ENCODE results near the gene GREB1L.

Gene GREB1L

DNA sequence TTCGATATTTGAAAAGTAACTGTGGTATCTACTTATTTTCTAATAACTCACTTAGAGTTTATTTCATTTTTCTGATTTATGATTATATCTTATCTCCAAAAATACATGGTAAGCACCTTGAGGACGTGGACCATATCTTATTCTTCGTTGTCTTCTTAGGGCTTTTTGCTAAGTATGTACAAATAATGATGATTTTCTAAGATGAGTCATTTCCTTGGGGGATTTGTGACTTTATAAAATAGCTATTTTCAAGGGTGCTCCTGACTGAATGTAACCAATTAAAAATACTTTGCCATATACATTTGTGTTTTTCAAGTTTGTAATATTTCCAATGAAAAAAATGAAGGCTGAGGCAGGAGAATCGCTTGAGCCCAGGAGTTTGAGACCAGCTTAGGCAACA, 56.3 kb downstream of the GREB1L start:
- Histone ChIP-seq H3K27me3 (no peaks in the 10 kb centered on the region), H3K36me3 (no peaks in the 10 kb centered on the region), H3K4me3 (ENCODE audit: low read depth in 1 of 2, low read length in 1 of 2) (no peak overlapping the region), H3K27ac (no peak overlapping the region), H3K4me1 (ENCODE audit: control insufficient read depth in 1 of 2, insufficient read depth in 1 of 2, low read depth in 1 of 2, low read length in 1 of 2) (no peaks in the 10 kb centered on the region), H3K9me3 (no peaks in the 10 kb centered on the region)
- TF ChIP-seq, protein P1, sequence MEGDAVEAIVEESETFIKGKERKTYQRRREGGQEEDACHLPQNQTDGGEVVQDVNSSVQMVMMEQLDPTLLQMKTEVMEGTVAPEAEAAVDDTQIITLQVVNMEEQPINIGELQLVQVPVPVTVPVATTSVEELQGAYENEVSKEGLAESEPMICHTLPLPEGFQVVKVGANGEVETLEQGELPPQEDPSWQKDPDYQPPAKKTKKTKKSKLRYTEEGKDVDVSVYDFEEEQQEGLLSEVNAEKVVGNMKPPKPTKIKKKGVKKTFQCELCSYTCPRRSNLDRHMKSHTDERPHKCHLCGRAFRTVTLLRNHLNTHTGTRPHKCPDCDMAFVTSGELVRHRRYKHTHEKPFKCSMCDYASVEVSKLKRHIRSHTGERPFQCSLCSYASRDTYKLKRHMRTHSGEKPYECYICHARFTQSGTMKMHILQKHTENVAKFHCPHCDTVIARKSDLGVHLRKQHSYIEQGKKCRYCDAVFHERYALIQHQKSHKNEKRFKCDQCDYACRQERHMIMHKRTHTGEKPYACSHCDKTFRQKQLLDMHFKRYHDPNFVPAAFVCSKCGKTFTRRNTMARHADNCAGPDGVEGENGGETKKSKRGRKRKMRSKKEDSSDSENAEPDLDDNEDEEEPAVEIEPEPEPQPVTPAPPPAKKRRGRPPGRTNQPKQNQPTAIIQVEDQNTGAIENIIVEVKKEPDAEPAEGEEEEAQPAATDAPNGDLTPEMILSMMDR (IDR thresholded peaks at IDR 0.05): no peak

DNA sequence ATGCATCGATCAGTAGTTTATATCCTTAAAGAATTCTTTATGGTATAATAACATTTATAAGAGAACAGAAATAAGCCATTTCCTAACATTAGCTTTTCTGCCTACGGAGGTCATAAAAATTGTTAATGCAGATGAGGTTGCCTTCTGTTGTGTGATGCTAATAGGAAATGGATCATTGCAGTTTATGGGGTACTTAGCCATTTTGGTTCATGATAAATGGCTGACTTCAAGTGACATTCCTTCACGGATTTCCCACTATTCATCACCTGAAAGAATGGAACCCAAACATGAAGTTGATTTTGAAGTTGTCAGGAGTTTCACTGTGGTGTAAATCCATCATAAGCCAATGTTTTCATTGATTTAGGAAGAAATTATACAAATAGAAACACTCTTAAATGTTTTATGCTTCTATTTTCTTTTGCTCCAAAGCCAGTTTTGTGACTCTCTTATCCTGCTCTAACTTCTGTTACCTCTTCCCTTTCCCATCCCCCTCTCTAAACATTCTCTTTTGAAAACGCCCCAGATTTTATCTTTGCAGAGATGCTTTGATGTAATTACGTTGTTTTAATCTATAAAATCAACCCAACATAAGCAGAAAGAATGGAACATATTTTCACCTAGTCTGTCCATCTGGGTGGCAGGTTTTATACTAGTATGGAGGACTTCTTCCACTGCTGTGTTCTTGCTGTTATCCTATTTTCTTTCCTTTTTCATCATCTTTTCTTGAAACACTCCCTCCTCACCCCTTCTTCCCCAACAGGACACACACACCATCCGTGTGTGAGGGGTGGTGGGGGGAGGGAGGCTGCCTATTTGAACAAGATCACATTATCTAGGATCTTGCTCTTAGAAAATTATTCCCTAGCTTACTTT, 58.2 kb downstream of the GREB1L start:
- H3K9me3 ChIP-seq: no peaks in the 10 kb centered on the region
- no peak overlapping the region for H3K4me3 ChIP-seq (ENCODE audit: low read depth in 1 of 2, low read length in 1 of 2)
- no peak overlapping the region for H3K27ac ChIP-seq
- TF ChIP-seq, protein P1 (IDR thresholded peaks at IDR 0.05): no peak
- no peaks in the 10 kb centered on the region for H3K36me3 ChIP-seq
- no peaks in the 10 kb centered on the region for H3K4me1 ChIP-seq (ENCODE audit: control insufficient read depth in 1 of 2, insufficient read depth in 1 of 2, low read depth in 1 of 2, low read length in 1 of 2)
- no peaks in the 10 kb centered on the region for H3K27me3 ChIP-seq

DNA sequence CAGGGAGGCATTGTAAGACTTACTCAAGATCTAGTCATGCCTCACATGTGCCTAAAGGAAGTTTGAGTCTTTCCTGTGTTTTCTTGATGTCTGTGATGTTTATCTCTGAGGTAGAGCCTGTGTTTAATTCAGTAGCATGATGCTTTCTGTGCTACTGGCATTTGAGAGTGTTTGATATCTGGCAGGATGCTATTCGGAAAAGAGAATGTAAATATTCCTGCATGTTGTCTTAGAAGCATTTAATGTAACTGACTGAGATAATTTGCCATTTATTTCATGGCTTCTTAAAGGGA, 58.8 kb downstream of the GREB1L start:
- Histone ChIP-seq H3K4me3 (ENCODE audit: low read depth in 1 of 2, low read length in 1 of 2) (no peak overlapping the region), H3K27ac (no peak overlapping the region), H3K9me3 (no peaks in the 10 kb centered on the region), H3K27me3 (no peaks in the 10 kb centered on the region), H3K4me1 (ENCODE audit: control insufficient read depth in 1 of 2, insufficient read depth in 1 of 2, low read depth in 1 of 2, low read length in 1 of 2) (no peaks in the 10 kb centered on the region), H3K36me3 (no peaks in the 10 kb centered on the region)
- TF ChIP-seq, protein P1 (IDR thresholded peaks at IDR 0.05): no peak

DNA sequence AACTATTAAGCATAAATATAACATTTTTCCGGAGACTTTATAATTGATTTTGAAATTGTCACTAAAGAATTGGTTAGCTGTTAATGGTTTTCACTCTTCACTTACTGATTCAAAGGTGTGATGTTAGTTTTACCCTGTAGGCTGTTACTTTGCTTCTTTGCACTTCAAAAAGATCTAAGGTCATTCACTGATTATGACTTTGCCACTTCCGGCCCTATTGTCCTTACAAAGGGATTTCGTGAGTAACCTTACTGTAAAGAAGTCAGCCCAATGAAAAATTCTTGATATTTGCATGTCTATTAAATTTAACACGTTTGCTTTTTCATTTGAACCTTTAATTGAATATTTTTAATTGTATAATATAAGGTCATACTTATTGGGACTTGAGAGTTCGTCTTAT, 61.4 kb downstream of the GREB1L start:
- Histone ChIP-seq H3K27ac (no peak overlapping the region), H3K4me3 (ENCODE audit: low read depth in 1 of 2, low read length in 1 of 2) (no peak overlapping the region), H3K27me3 (no peaks in the 10 kb centered on the region), H3K4me1 (ENCODE audit: control insufficient read depth in 1 of 2, insufficient read depth in 1 of 2, low read depth in 1 of 2, low read length in 1 of 2) (no peaks in the 10 kb centered on the region), H3K9me3 (no peaks in the 10 kb centered on the region), H3K36me3 (no peaks in the 10 kb centered on the region)
- TF ChIP-seq, protein P1 (IDR thresholded peaks at IDR 0.05): no peak

DNA sequence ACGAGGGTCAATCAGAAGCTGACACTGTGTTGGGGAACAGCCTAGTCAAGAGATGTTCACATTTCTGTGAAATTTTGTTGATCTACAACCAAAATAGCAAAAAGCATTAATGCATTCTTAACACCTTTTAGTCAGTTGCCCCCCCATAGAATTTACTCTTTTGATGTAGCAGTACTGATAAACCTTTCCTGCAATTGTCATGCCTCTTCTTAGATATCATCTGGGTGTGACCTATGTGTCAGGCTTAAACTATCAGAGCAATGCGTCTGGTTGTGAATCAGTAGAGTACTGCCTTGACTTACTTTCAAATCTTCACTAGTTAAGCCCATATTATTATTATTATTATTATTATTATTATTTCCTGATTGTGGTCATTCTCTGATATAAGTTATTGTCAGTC, 61.9 kb downstream of the GREB1L start:
- no peaks in the 10 kb centered on the region for H3K4me1 ChIP-seq (ENCODE audit: control insufficient read depth in 1 of 2, insufficient read depth in 1 of 2, low read depth in 1 of 2, low read length in 1 of 2)
- no peaks in the 10 kb centered on the region for H3K36me3 ChIP-seq
- no peak overlapping the region for H3K4me3 ChIP-seq (ENCODE audit: low read depth in 1 of 2, low read length in 1 of 2)
- H3K27ac ChIP-seq: no peak overlapping the region
- H3K9me3 ChIP-seq: no peaks in the 10 kb centered on the region
- TF ChIP-seq, protein P1 (IDR thresholded peaks at IDR 0.05): no peak
- H3K27me3 ChIP-seq: no peaks in the 10 kb centered on the region

Measured in neutrophil (primary cell).